ENCODE measurements around the gene GRIN3A.

GRCh38 chr9:101668421-101668820 lies 70.0 kb downstream of the GRIN3A start:
- TF ChIP-seq POLR2AphosphoS5 (IDR thresholded peaks at IDR 0.05) = no peak
- TF ChIP-seq POLR2A (IDR thresholded peaks at IDR 0.05) = no peak

All from transverse colon (tissue), 3 donors.